ENCODE data around the gene HSPA1L.

GRCh38 chr6:31765910-31766794 is 48.9 kb downstream of the HSPA1L start:
- TF ChIP-seq CTCF (IDR thresholded peaks at IDR 0.05 in 2 of 3, conservative IDR thresholded peaks at IDR 0.05 in 1 of 3; ENCODE audit: borderline replicate concordance in 1 of 3, insufficient read depth in 1 of 3, low read depth in 2 of 3, low read length in 2 of 3) (no peak), EGR1 (IDR thresholded peaks at IDR 0.05; ENCODE audit: low read depth) (no peak), REST (IDR thresholded peaks at IDR 0.05; ENCODE audit: low read depth) (no peak), CEBPB (IDR thresholded peaks at IDR 0.05; ENCODE audit: low read depth) (no peak), ATF3 (IDR thresholded peaks at IDR 0.05) (no peak), SIN3A (IDR thresholded peaks at IDR 0.05; ENCODE audit: low read depth) (no peak), MAX (IDR thresholded peaks at IDR 0.05) (no peak), POLR2AphosphoS5 (IDR thresholded peaks at IDR 0.05; ENCODE audit: low read depth, low read length) (no peak), ZBTB33 (IDR thresholded peaks at IDR 0.05; ENCODE audit: extremely low read depth, insufficient replicate concordance, low read length) (no peak), JUND (IDR thresholded peaks at IDR 0.05) (no peak), RAD21 (IDR thresholded peaks at IDR 0.05; ENCODE audit: low read depth) (no peak)
